Posterior cingulate gyrus (tissue), 11 donors: ENCODE data around the gene CWC15.
"Not testable (repeated sequence)": the region's sequence is repeated elsewhere in the genome, so short reads cannot be mapped to it uniquely, and the experiment has no call there.

Experiments
- DNase-seq, 10 donors: peaks; one replicate each; pipeline versions ENCODE4 v3.0.0 to v3.0.0-alpha.2; 2020 to 2021; ENCODE audit warnings: mixed read lengths in 3 of 10
- intact Hi-C: fragments of 100-400 bp; cut with DNase I; formaldehyde crosslinking; loops from one replicate; pipeline ENCODE4 v1.15.1; 2023

The CWC15 gene

GRCh38 chr11:94923004-94923334 is 50.4 kb downstream of the CWC15 start:
- intact Hi-C loops = no loop called here
- no peak for DNase-seq

GRCh38 chr11:94922321-94923003 is 50.9 kb downstream of the CWC15 start:
- intact Hi-C loops = no loop called here
- peak in 1 of 10 donors; percentile 76 for DNase-seq

GRCh38 chr11:94920311-94920710 is 53.0 kb downstream of the CWC15 start:
- no peak for DNase-seq
- intact Hi-C loops = no loop called here

GRCh38 chr11:94913718-94914394 is 59.5 kb downstream of the CWC15 start:
- DNase-seq, intact Hi-C loops: not testable (repeated sequence)

GRCh38 chr11:94912806-94913205 is 60.5 kb downstream of the CWC15 start:
- intact Hi-C loops = no loop called here
- DNase-seq = no peak
